ENCODE results near the gene MCIDAS. TPM values are rescaled to one million over a fixed set of nuclear protein-coding genes. Genes with fewer than 3 reads are reported as not detected.

MCIDAS gene
- total and polyA plus RNA-seq, 10 of the 15 experiments (the other 5 are each of a cell fraction or from before 2014, with no cell fraction given): not detected

- Histone ChIP-seq H2AFZ (ENCODE audit: control insufficient read depth, low read depth, low read length) (no peak overlapping the region), H3K4me1 (ENCODE audit: control insufficient read depth, insufficient read depth, low read length) (no peaks in the 10 kb centered on the region), H4K20me1 (ENCODE audit: control insufficient read depth, insufficient read depth) (no peaks in the 10 kb centered on the region), H3K79me2 (ENCODE audit: control insufficient read depth, insufficient read depth, low read length) (no peaks in the 10 kb centered on the region), H3K9ac (ENCODE audit: control insufficient read depth, insufficient read depth, low read length) (no peak overlapping the region), H3K27me3 (replicated peaks in 1 of 2; ENCODE audit: control insufficient read depth in 2 of 2, insufficient read depth in 2 of 2, low read length in 1 of 2) (peaks cover 0 to 2% of the 10 kb centered on the region in 2 experiments; a peak in 1 of 4 replicates), H3K27ac (ENCODE audit: control insufficient read depth, insufficient read depth) (no peak overlapping the region), H3K4me2 (ENCODE audit: control insufficient read depth, insufficient read depth) (no peak overlapping the region), H3K9me3 (replicated peaks; ENCODE audit: control insufficient read depth, insufficient read depth, low read length) (no peaks in the 10 kb centered on the region), H3K4me3 (no peak overlapping the region), H3K36me3 (ENCODE audit: control insufficient read depth in 2 of 2, insufficient read depth in 2 of 2, low read length in 1 of 2) (no peaks in the 10 kb centered on the region)
- no peak for TF ChIP-seq LARP7 (IDR thresholded peaks at IDR 0.05)
- no peak for TF ChIP-seq REST (IDR thresholded peaks at IDR 0.05; ENCODE audit: low read depth, low read length)
- no peak for TF ChIP-seq SMAD5 (IDR thresholded peaks at IDR 0.05; ENCODE audit: low read depth)
- no peak for TF ChIP-seq USF2 (IDR thresholded peaks at IDR 0.05; ENCODE audit: borderline replicate concordance, low read depth, low read length)
- TF ChIP-seq GABPA (IDR thresholded peaks at IDR 0.05; ENCODE audit: low read depth): no peak
- no peak for TF ChIP-seq CREB1 (IDR thresholded peaks at IDR 0.05; ENCODE audit: low read depth)
- ChIA-PET RAD21 (ENCODE audit: unreplicated experiment) (no interaction called here), POLR2A (interaction anchor here (0.5 kb wide), 1 partner anchor 1888 kb away, joined by 3 read pairs; no protein-coding TSS in a partner anchor), CTCF (no interaction called here), SMC1A (ENCODE audit: uncharacterized antibody, unreplicated experiment) (no interaction called here)
- intact Hi-C loops (cut with micrococcal nuclease; ENCODE audit: unreplicated experiment) (no loop called here), in situ Hi-C loops (cut with MboI) (no loop called here)
- ATAC-seq: no peak
- 69% methylated on average over 4 of the region's 4 CpGs for WGBS (ENCODE audit: insufficient coverage, insufficient replicate concordance, low lambda C conversion rate, missing lambda C conversion rate)
- FAIRE-seq: no peak
- no TSS peak for BruUV-seq (replicated peaks)
- DNase-seq (ENCODE audit: low read depth, low spot score): no peak
These were observed 14.6 kb upstream of the MCIDAS start for GRCh38 chr5:55241746-55242145.
